Body of pancreas (tissue), 4 donors: ENCODE results near the gene PACS1. TPM values are rescaled to one million over a fixed set of nuclear protein-coding genes. Genes with fewer than 3 reads are reported as not detected.
A peak's percentile ranks its signal among the peaks of the same experiment; 100 is the strongest.

Experiments used
- ATAC-seq: fragments of 150-250 bp; one replicate; pipeline ENCODE4 v1.9.1; 2016
- DNase-seq, 4 donors: peaks; one replicate each; pipeline ENCODE4 v3.0.0-alpha.2; 2019
- H3K27ac ChIP-seq, 4 donors: fragments of 200-600 bp; sonication (generic); 1 replicate in 3 of 4; 2 replicates in 1 of 4; pipeline versions ENCODE4 v1.5.1 to v1.6.1; 2016 to 2019; ENCODE audit warnings: mild to moderate bottlenecking in 1 of 4, mixed read lengths in 1 of 4, moderate library complexity in 1 of 4
- H3K27me3 ChIP-seq, 2 donors: fragments of 200-600 bp; sonication (generic); one replicate each; pipeline ENCODE4 v1.6.0; 2016; ENCODE audit warnings: mild to moderate bottlenecking in 1 of 2
- H3K36me3 ChIP-seq, 2 donors: fragments of 200-600 bp; sonication (generic); replicated peaks in 1 of 2; 2 replicates each; pipeline ENCODE4 v1.5.1; 2016; ENCODE audit warnings: low read depth in 2 of 2; ENCODE audit not compliant: insufficient read depth in 1 of 2
- H3K4me1 ChIP-seq: fragments of 200-600 bp; sonication (generic); one replicate; pipeline ENCODE4 v1.6.0; 2016
- H3K4me3 ChIP-seq, 2 donors: fragments of 200-600 bp; sonication (generic); 1 replicate in 1 of 2; 2 replicates in 1 of 2; pipeline ENCODE4 v1.5.1; 2016 to 2019
- H3K9me3 ChIP-seq, 3 donors: fragments of 200-600 bp; sonication (generic); 1 replicate in 2 of 3; 2 replicates in 1 of 3; pipeline ENCODE4 v1.5.1; 2016
- POLR2A ChIP-seq, 3 donors: fragments of 450-650 bp; IDR thresholded peaks; one replicate each; pipeline ENCODE4 v1.6.1; 2016; ENCODE audit warnings: antibody characterized with exemption in 3 of 3, mild to moderate bottlenecking in 2 of 3
- WGBS, 2 donors: methylation state at CpG; one replicate each; pipeline ENCODE4 v1.1.5; 2017; 5-methylcytosine and 5-hydroxymethylcytosine counted together
- intact Hi-C: fragments of 100-400 bp; cut with DNase I; formaldehyde crosslinking; loops from one replicate; pipeline ENCODE4 v1.15.1; 2023
- total RNA-seq, 2 donors: library from RNA; depleted of rRNA; stranded (reverse); fragments of >200 nt; gene quantifications; one replicate each; pipeline ENCODE4 v1.1.0, GENCODE V29; 2016
- TF ChIP-seq, protein P1 (sequence below), 7 experiments: fragments of 450-650 bp in 4 of 7; fragments of 200-600 bp in 3 of 7; sonication (generic) in 3 of 7; IDR thresholded peaks; one replicate each; pipeline ENCODE4 v1.5.1; 2016 to 2019; ENCODE audit warnings: antibody characterized with exemption in 7 of 7

PACS1 gene
- total RNA-seq, 2 donors from 2014 or later = 17.5 to 19.7 TPM

DNA sequence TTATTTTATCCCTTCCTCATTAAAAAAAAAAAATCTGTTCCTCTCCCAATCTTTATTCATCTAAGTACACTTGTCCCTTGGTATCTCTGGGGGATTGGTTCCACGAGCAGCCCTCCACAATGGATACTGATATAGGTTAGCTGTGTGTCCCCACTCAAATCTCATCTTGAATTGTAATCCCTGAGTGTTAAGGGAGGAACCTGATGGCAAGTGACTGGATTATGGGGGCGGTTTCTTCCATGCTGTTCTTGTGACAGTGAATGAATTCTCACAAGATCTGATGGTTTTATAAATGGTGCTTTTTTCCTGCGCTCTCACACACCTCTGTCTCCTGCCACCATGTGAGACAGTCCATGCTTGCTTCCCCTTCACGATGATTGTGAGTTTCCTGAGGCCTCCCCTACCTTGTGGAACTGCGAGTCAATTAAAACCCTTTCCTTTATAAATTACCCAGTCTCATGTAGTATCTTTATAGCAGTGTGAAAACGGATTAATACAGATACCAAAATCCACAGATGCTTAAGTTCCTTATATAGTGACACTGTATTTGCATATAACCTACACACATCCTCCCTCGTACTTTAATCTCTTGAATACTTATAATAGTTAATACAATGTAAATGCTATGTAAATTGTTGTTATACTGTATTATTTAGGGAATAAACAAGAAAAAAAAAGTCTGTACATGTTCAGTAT is 62.0 kb downstream of the PACS1 start:
- Histone ChIP-seq H3K36me3 (no peaks in the 10 kb centered on the region), H3K4me3 (no peak overlapping the region), H3K27me3 (no peaks in the 10 kb centered on the region), H3K9me3 (no peaks in the 10 kb centered on the region), H3K27ac (no peak overlapping the region), H3K4me1 (peaks cover 10% of the 10 kb centered on the region)
- no peak for DNase-seq
- TF ChIP-seq, protein P1, sequence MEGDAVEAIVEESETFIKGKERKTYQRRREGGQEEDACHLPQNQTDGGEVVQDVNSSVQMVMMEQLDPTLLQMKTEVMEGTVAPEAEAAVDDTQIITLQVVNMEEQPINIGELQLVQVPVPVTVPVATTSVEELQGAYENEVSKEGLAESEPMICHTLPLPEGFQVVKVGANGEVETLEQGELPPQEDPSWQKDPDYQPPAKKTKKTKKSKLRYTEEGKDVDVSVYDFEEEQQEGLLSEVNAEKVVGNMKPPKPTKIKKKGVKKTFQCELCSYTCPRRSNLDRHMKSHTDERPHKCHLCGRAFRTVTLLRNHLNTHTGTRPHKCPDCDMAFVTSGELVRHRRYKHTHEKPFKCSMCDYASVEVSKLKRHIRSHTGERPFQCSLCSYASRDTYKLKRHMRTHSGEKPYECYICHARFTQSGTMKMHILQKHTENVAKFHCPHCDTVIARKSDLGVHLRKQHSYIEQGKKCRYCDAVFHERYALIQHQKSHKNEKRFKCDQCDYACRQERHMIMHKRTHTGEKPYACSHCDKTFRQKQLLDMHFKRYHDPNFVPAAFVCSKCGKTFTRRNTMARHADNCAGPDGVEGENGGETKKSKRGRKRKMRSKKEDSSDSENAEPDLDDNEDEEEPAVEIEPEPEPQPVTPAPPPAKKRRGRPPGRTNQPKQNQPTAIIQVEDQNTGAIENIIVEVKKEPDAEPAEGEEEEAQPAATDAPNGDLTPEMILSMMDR (IDR thresholded peaks at IDR 0.05) = no peak
- no peak for TF ChIP-seq POLR2A (IDR thresholded peaks at IDR 0.05)
- intact Hi-C loops = loop anchor here (10.0 kb wide), 1 partner anchor 67 kb away; no protein-coding TSS in a partner anchor
- no peak for ATAC-seq
- 86 to 87% methylated on average over 7 of the region's 7 CpGs for WGBS, 2 donors

DNA sequence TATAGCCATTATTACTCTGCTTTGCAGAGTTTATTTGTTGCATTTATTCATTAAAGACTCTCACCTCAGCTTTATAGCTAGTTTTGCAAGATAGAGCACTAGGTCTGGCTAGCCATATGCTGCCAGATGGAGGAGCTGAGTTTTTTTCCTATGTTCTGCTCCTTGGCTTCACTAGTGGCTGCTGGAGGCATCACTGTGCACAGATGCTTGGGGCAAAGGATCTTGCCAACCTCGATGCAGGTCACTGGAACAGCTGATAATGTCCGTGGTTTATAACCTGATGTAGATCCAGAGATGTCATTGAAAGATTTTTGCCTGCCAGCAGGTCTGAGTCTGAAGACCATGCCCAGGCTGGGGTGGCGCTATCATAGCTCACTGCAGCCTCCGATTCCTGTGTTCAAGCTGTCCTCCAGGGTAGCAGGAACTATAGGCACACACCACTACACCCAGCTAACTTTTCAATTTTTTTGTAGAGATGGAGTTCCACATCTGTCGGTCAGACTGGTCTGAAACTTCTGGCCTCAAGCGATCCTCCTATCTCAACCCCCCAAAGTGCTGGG is 63.2 kb downstream of the PACS1 start:
- no peak for TF ChIP-seq POLR2A (IDR thresholded peaks at IDR 0.05)
- TF ChIP-seq, protein P1 (IDR thresholded peaks at IDR 0.05) = no peak
- no peak overlapping the region for H3K27ac ChIP-seq
- no peak overlapping the region for H3K4me3 ChIP-seq
- WGBS, 2 donors = 61 to 67% methylated on average over 6 of the region's 6 CpGs
- no peaks in the 10 kb centered on the region for H3K9me3 ChIP-seq
- H3K27me3 ChIP-seq = no peaks in the 10 kb centered on the region
- H3K4me1 ChIP-seq = peaks cover 14% of the 10 kb centered on the region
- DNase-seq (no peak), ATAC-seq (no peak)
- intact Hi-C loops = loop anchor here (10.0 kb wide), 1 partner anchor 68 kb away; no protein-coding TSS in a partner anchor
- no peaks in the 10 kb centered on the region for H3K36me3 ChIP-seq

DNA sequence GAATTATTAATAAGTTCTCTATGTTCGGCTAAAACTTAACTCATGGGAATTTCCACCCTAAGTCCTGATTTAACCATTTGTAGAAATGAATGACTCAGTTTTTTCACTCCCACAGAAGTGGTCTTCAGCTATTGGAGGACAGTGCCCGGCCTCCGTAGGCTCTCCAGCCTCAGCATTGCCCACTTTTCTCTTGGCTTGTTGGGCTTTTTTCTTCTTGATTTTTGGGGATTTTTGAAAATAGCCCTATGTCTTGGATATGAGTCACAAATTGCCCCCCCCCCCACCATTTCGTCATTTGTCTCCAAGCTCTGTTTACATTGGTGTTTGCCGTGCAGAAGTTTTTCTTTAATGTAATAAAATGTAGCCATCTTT is 66.7 kb downstream of the PACS1 start:
- TF ChIP-seq, protein P1 (IDR thresholded peaks at IDR 0.05) = no peak
- no peak for TF ChIP-seq POLR2A (IDR thresholded peaks at IDR 0.05)
- intact Hi-C loops = loop anchor here (10.0 kb wide), 1 partner anchor 72 kb away; no protein-coding TSS in a partner anchor
- Histone ChIP-seq H3K4me1 (peaks cover 24% of the 10 kb centered on the region), H3K27me3 (no peaks in the 10 kb centered on the region), H3K4me3 (no peak overlapping the region), H3K9me3 (no peaks in the 10 kb centered on the region), H3K27ac (peak overlapping the region in 1 of 4 donors; percentile 2), H3K36me3 (no peaks in the 10 kb centered on the region)
- DNase-seq (peak in 1 of 4 donors; percentile 21), ATAC-seq (no peak)
- WGBS, 2 donors = 52 to 53% methylated on average over 5 of the region's 5 CpGs

DNA sequence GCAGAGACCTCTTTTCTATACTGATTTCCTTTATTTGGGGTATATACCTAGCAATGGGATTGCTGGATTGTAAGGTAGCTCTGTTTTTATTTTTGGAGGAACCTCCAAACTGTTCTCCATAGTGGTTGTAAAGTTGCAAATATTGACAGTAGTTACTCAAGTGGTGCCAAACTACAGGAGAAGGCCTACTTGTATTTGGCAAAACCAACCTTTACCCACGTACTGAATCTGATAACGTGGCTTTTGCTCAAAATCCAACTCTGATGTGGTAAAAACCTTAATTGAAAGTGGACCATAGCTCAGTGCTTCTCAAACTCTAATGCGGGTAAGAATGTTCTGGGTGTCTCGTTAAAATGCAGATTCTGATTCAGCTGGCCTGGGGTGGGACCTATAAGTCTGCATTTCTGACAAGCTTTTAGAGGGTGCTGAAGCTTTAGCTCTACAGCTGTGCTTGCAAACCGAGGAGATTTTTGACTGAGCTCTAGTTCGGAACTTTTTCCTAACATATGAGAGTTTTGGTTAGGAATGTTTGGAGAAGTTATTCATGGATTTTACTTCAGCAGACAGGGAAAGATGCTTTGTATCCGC is 69.8 kb downstream of the PACS1 start:
- Histone ChIP-seq H3K27me3 (no peaks in the 10 kb centered on the region), H3K9me3 (no peaks in the 10 kb centered on the region), H3K4me3 (no peak overlapping the region), H3K27ac (no peak overlapping the region), H3K4me1 (peaks cover 56% of the 10 kb centered on the region), H3K36me3 (no peaks in the 10 kb centered on the region)
- no peak for DNase-seq
- WGBS, 2 donors = 63 to 69% methylated on average over 7 of the region's 7 CpGs
- TF ChIP-seq POLR2A (IDR thresholded peaks at IDR 0.05) = no peak
- TF ChIP-seq, protein P1 (IDR thresholded peaks at IDR 0.05) = no peak
- no peak for ATAC-seq
- intact Hi-C loops = loop anchor here (10.0 kb wide), 1 partner anchor 75 kb away; no protein-coding TSS in a partner anchor
